HL-60 (cell line): ENCODE measurements around the gene CTNNA2.

Source experiments
- DNase-seq, 2 experiments: peaks; one replicate each; pipeline ENCODE4 v3.0.0-alpha.2; 2010 to 2020; ENCODE audit warnings: low read depth in 1 of 2, low spot score in 1 of 2
- H3K27ac ChIP-seq: fragments of 250-450 bp; sonication (Bioruptor Pico); replicated peaks from 2 replicates; pipeline ENCODE4 v1.5.1; 2020; ENCODE audit warnings: mild to moderate bottlenecking, moderate library complexity
- H3K27me3 ChIP-seq: fragments of 250-450 bp; sonication (Bioruptor Pico); 2 replicates; pipeline ENCODE4 v1.5.1; 2021; ENCODE audit warnings: mild to moderate bottlenecking, moderate library complexity; ENCODE audit not compliant: insufficient read depth, poor library complexity, severe bottlenecking
- H3K4me3 ChIP-seq: replicated peaks from 2 replicates; pipeline ENCODE4 v1.5.1; 2011; ENCODE audit warnings: mild to moderate bottlenecking, control low read depth, low read length; ENCODE audit not compliant: insufficient read depth
- GABPA ChIP-seq: IDR thresholded peaks from 2 replicates; pipeline ENCODE4 v1.6.1; 2012; ENCODE audit warnings: low read depth
- POLR2AphosphoS5 ChIP-seq: IDR thresholded peaks from 2 replicates; pipeline ENCODE4 v1.6.1; 2012; ENCODE audit warnings: low read depth
- SPI1 ChIP-seq: IDR thresholded peaks from 2 replicates; pipeline ENCODE4 v1.6.1; 2012; ENCODE audit warnings: low read depth, mild to moderate bottlenecking, borderline replicate concordance
- TF ChIP-seq, protein P1 (sequence below): IDR thresholded peaks from one replicate; pipeline ENCODE4 v1.5.1; 2011; ENCODE audit warnings: low read length, control low read depth, inconsistent platforms; ENCODE audit not compliant: insufficient read depth
- TF ChIP-seq, protein P2 (sequence below): IDR thresholded peaks from 2 replicates; pipeline ENCODE4 v1.6.1; 2012; ENCODE audit warnings: low read depth; ENCODE audit not compliant: insufficient replicate concordance

CTNNA2 gene

DNA sequence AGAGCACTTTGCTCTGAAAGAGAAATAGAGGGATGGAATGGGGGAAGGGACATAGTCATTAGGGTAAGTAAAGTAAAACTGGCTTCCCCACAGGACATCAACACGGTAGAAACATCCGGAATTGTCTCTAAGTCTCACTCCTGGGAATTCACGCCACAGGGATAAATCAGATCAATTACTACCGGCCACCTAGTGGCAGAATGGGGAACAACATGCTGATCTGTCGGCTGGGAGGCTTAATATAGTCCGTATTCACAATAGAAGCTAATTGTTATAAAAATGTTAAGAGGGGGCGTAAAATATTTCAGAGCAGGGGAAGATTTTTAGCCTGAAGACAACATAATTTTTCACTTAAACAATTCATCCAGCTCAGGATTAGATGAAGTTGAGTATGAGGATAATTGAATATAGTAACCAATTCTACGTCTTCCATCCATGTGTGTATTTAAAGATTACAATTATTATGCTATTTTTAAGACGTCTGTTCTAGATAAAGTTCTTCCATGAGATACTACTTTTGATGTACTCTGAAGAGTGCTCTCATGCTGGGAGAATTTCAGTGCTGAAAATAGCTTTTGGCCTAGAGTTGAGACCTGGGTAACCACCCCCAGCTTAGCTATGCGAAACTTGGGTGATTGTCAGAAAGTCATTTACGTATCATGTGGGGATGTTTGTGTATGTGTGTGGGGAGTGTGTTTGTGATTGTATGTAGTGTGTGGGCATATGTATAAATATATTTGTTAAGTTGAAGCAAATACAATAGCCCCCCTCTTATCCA lies 726.0 kb downstream of the CTNNA2 start:
- Histone ChIP-seq H3K27me3 (no peaks in the 10 kb centered on the region), H3K27ac (no peak overlapping the region), H3K4me3 (no peak overlapping the region)
- DNase-seq = peak in 1 of 2 experiments; percentile 10
- TF ChIP-seq, protein P1, sequence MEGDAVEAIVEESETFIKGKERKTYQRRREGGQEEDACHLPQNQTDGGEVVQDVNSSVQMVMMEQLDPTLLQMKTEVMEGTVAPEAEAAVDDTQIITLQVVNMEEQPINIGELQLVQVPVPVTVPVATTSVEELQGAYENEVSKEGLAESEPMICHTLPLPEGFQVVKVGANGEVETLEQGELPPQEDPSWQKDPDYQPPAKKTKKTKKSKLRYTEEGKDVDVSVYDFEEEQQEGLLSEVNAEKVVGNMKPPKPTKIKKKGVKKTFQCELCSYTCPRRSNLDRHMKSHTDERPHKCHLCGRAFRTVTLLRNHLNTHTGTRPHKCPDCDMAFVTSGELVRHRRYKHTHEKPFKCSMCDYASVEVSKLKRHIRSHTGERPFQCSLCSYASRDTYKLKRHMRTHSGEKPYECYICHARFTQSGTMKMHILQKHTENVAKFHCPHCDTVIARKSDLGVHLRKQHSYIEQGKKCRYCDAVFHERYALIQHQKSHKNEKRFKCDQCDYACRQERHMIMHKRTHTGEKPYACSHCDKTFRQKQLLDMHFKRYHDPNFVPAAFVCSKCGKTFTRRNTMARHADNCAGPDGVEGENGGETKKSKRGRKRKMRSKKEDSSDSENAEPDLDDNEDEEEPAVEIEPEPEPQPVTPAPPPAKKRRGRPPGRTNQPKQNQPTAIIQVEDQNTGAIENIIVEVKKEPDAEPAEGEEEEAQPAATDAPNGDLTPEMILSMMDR = peak; percentile 71
- TF ChIP-seq SPI1 = no peak

DNA sequence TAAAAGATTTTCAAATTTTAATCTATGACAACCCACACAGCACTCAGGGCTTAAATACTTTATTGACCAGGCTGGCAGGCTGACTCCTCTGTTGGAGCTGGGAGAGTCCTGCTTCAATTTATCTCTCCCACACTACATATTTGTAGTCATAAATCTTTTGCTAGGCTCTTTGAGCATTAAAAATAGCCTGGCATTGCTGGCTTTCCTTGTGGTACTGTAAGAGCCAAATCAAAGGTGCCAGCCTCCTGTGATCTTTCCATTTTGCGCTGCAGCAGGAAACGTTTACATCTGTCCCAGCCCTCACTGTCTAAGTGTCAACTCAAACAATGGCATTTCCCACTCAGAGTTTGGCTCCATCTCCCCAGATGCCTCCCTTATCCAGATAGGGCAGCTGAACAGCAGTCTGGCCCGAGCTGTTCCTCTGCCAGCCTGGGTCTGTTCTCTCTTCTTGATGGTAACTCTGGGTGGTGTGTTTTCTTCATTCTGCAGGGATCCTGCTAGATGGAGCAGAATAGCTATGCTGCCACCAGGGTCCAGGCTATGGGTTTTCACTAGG lies 729.6 kb downstream of the CTNNA2 start:
- H3K27ac ChIP-seq = no peak overlapping the region
- no peak overlapping the region for H3K4me3 ChIP-seq
- no peak for DNase-seq
- TF ChIP-seq, protein P2, sequence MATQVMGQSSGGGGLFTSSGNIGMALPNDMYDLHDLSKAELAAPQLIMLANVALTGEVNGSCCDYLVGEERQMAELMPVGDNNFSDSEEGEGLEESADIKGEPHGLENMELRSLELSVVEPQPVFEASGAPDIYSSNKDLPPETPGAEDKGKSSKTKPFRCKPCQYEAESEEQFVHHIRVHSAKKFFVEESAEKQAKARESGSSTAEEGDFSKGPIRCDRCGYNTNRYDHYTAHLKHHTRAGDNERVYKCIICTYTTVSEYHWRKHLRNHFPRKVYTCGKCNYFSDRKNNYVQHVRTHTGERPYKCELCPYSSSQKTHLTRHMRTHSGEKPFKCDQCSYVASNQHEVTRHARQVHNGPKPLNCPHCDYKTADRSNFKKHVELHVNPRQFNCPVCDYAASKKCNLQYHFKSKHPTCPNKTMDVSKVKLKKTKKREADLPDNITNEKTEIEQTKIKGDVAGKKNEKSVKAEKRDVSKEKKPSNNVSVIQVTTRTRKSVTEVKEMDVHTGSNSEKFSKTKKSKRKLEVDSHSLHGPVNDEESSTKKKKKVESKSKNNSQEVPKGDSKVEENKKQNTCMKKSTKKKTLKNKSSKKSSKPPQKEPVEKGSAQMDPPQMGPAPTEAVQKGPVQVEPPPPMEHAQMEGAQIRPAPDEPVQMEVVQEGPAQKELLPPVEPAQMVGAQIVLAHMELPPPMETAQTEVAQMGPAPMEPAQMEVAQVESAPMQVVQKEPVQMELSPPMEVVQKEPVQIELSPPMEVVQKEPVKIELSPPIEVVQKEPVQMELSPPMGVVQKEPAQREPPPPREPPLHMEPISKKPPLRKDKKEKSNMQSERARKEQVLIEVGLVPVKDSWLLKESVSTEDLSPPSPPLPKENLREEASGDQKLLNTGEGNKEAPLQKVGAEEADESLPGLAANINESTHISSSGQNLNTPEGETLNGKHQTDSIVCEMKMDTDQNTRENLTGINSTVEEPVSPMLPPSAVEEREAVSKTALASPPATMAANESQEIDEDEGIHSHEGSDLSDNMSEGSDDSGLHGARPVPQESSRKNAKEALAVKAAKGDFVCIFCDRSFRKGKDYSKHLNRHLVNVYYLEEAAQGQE = no peak
- TF ChIP-seq GABPA (no peak), POLR2AphosphoS5 (no peak), SPI1 (no peak)
- TF ChIP-seq, protein P1 = no peak
- no peaks in the 10 kb centered on the region for H3K27me3 ChIP-seq

GRCh38 chr2:80244905-80245584 lies 732.2 kb downstream of the CTNNA2 start:
- no peak for DNase-seq
- no peak for TF ChIP-seq POLR2AphosphoS5
- TF ChIP-seq SPI1 = peak; percentile 83
- TF ChIP-seq, protein P2 = no peak
- TF ChIP-seq GABPA = no peak
- Histone ChIP-seq H3K27me3 (no peaks in the 10 kb centered on the region), H3K27ac (no peak overlapping the region), H3K4me3 (no peak overlapping the region)

GRCh38 chr2:80246534-80246933 lies 733.7 kb downstream of the CTNNA2 start:
- no peak for DNase-seq
- TF ChIP-seq POLR2AphosphoS5 (no peak), GABPA (no peak), SPI1 (no peak)
- TF ChIP-seq, protein P2 = no peak
- TF ChIP-seq, protein P1 = no peak
- Histone ChIP-seq H3K4me3 (no peak overlapping the region), H3K27ac (no peak overlapping the region), H3K27me3 (no peaks in the 10 kb centered on the region)
